H1 (cell line): Measurements from ENCODE around the gene GLB1L2. TPM values are rescaled to one million over a fixed set of nuclear protein-coding genes. Genes with fewer than 3 reads are reported as not detected.
A peak's percentile ranks its signal among the peaks of the same experiment; 100 is the strongest.

Source experiments
- CTCF ChIA-PET: fragments of 300-600 bp; sonication (Branson Sonifier 250); formaldehyde crosslinking; loops from one replicate; lab custom pipeline; 2021; ENCODE audit not compliant: partially characterized antibody; lab: Charles Lee
- POLR2A ChIA-PET: fragments of 300-600 bp; sonication (Branson Sonifier 250); formaldehyde crosslinking; loops from one replicate; lab custom pipeline; 2021; ENCODE audit warnings: inconsistent platforms; ENCODE audit not compliant: partially characterized antibody; lab: Charles Lee
- DNase-seq, 2 experiments: peaks; one replicate each; pipeline versions ENCODE4 v3.0.0 to v3.0.0-alpha.2; 2010 to 2022; ENCODE audit warnings: low spot score in 2 of 2, low read depth in 1 of 2, mixed read lengths in 1 of 2
- FAIRE-seq: peaks from 2 replicates; lab custom pipeline; 2011; peaks lifted over from hg19 to GRCh38; lab: Jason Lieb, UNC
- H2AFZ ChIP-seq: 2 replicates; pipeline ENCODE4 v1.8.1; 2012; ENCODE audit warnings: low read length, inconsistent platforms
- H2AK5ac ChIP-seq: 2 replicates; pipeline ENCODE4 v1.6.1; 2013; ENCODE audit warnings: low read depth, low read length
- H2BK120ac ChIP-seq: replicated peaks from 2 replicates; pipeline ENCODE3; 2013; ENCODE audit warnings: low read depth, low read length, inconsistent platforms
- H2BK12ac ChIP-seq: 2 replicates; pipeline ENCODE4 v1.6.1; 2013; ENCODE audit warnings: low read depth, low read length
- H2BK15ac ChIP-seq: 2 replicates; pipeline ENCODE4 v1.6.1; 2013; ENCODE audit warnings: low read length
- H2BK20ac ChIP-seq: 2 replicates; pipeline ENCODE4 v1.6.1; 2013; ENCODE audit warnings: low read length
- H2BK5ac ChIP-seq: 2 replicates; pipeline ENCODE4 v1.6.1; 2013; ENCODE audit warnings: low read depth, low read length
- H3K14ac ChIP-seq: 2 replicates; pipeline ENCODE4 v1.6.1; 2013; ENCODE audit warnings: inconsistent platforms; ENCODE audit not compliant: insufficient read length
- H3K18ac ChIP-seq: 2 replicates; pipeline ENCODE4 v1.6.1; 2013; ENCODE audit warnings: low read length; ENCODE audit errors: extremely low read depth
- H3K23ac ChIP-seq: 2 replicates; pipeline ENCODE4 v1.6.1; 2013; ENCODE audit warnings: inconsistent platforms; ENCODE audit not compliant: insufficient read length
- H3K23me2 ChIP-seq: 2 replicates; pipeline ENCODE4 v1.6.1; 2013; ENCODE audit warnings: low read depth, low read length
- H3K27ac ChIP-seq: 2 replicates; pipeline ENCODE4 v1.6.1; 2011; ENCODE audit warnings: low read depth, low read length, inconsistent platforms
- H3K27me3 ChIP-seq, 4 experiments: replicated peaks in 1 of 4; 1 replicate in 1 of 4; 2 replicates in 3 of 4; pipeline versions ENCODE4 v1.6.1 to v1.8.1; 2011 to 2013; ENCODE audit warnings: low read length in 3 of 4, mild to moderate bottlenecking in 3 of 4, inconsistent platforms in 2 of 4, mixed read lengths in 2 of 4, moderate library complexity in 1 of 4; ENCODE audit not compliant: control insufficient read depth in 3 of 4, insufficient read depth in 3 of 4; ENCODE audit errors: extremely low read depth in 1 of 4
- H3K36me3 ChIP-seq, 4 experiments: 2 replicates each; pipeline versions ENCODE4 v1.6.1 to v1.8.1; 2011 to 2013; ENCODE audit warnings: mild to moderate bottlenecking in 4 of 4, low read length in 3 of 4, moderate library complexity in 2 of 4, control low read depth in 1 of 4, inconsistent platforms in 1 of 4; ENCODE audit not compliant: insufficient read depth in 4 of 4, control insufficient read depth in 2 of 4
- H3K4ac ChIP-seq: replicated peaks from 2 replicates; pipeline ENCODE3; 2013; ENCODE audit warnings: low read length, low read depth, mixed read lengths, inconsistent platforms; ENCODE audit not compliant: insufficient read length
- H3K4me1 ChIP-seq, 4 experiments: replicated peaks in 1 of 4; 1 replicate in 1 of 4; 2 replicates in 3 of 4; pipeline versions ENCODE4 v1.6.1 to v1.8.1; 2011 to 2013; ENCODE audit warnings: low read length in 3 of 4, inconsistent platforms in 2 of 4, mixed read lengths in 1 of 4; ENCODE audit not compliant: insufficient read depth in 4 of 4, control insufficient read depth in 3 of 4
- H3K4me2 ChIP-seq, 2 experiments: 2 replicates each; pipeline versions ENCODE4 v1.6.1 to v1.8.1; 2011 to 2013; ENCODE audit warnings: low read depth in 2 of 2, low read length in 2 of 2, control low read depth in 1 of 2, inconsistent platforms in 1 of 2, mild to moderate bottlenecking in 1 of 2; ENCODE audit not compliant: insufficient read depth in 1 of 2
- H3K4me3 ChIP-seq, 4 experiments: fragments of 200-600, 300-600 bp in 1 of 4; sonication (generic), shearing (Covaris generic), sonication (Bioruptor Twin) in 1 of 4; 2 replicates each; pipeline versions ENCODE4 v1.5.1 to v1.8.1; 2011 to 2016; ENCODE audit warnings: low read length in 4 of 4, low read depth in 3 of 4, control low read depth in 2 of 4, inconsistent platforms in 2 of 4, mild to moderate bottlenecking in 2 of 4, mixed read lengths in 1 of 4, moderate library complexity in 1 of 4; ENCODE audit not compliant: insufficient read depth in 2 of 4; ENCODE audit errors: extremely low read depth in 1 of 4
- H3K56ac ChIP-seq: replicated peaks from 2 replicates; pipeline ENCODE3; 2013; ENCODE audit warnings: low read depth, mild to moderate bottlenecking, mixed read lengths, low read length, inconsistent platforms; ENCODE audit not compliant: insufficient read length
- H3K79me1 ChIP-seq: 2 replicates; pipeline ENCODE4 v1.6.1; 2013; ENCODE audit warnings: low read depth, low read length, control low read depth
- H3K79me2 ChIP-seq, 2 experiments: 2 replicates each; pipeline versions ENCODE4 v1.6.1 to v1.8.1; 2012 to 2013; ENCODE audit warnings: low read length in 2 of 2, mild to moderate bottlenecking in 2 of 2, inconsistent platforms in 1 of 2; ENCODE audit not compliant: insufficient read depth in 2 of 2, control insufficient read depth in 1 of 2
- H3K9ac ChIP-seq, 4 experiments: replicated peaks in 1 of 4; 1 replicate in 1 of 4; 2 replicates in 3 of 4; pipeline versions ENCODE4 v1.6.1 to v1.8.1; 2011 to 2013; ENCODE audit warnings: low read depth in 3 of 4, low read length in 3 of 4, control low read depth in 2 of 4, mild to moderate bottlenecking in 2 of 4, moderate library complexity in 2 of 4, inconsistent platforms in 1 of 4; ENCODE audit errors: extremely low read depth in 1 of 4
- H3K9me3 ChIP-seq, 2 experiments: 2 replicates each; pipeline versions ENCODE4 v1.6.1 to v1.8.1; 2012 to 2013; ENCODE audit warnings: mild to moderate bottlenecking in 2 of 2, moderate library complexity in 2 of 2, control low read depth in 1 of 2, inconsistent platforms in 1 of 2, low read depth in 1 of 2, low read length in 1 of 2, mixed read lengths in 1 of 2; ENCODE audit not compliant: insufficient read depth in 2 of 2
- H4K20me1 ChIP-seq, 2 experiments: replicated peaks in 1 of 2; 2 replicates each; pipeline versions ENCODE3 to v1.8.1; 2011 to 2013; ENCODE audit warnings: inconsistent platforms in 2 of 2, low read length in 2 of 2, mild to moderate bottlenecking in 1 of 2; ENCODE audit not compliant: insufficient read depth in 2 of 2, control insufficient read depth in 1 of 2
- H4K5ac ChIP-seq: 2 replicates; pipeline ENCODE4 v1.6.1; 2013; ENCODE audit warnings: low read length, low read depth, mixed read lengths, inconsistent platforms; ENCODE audit not compliant: insufficient read length
- H4K8ac ChIP-seq: 2 replicates; pipeline ENCODE4 v1.8.0; 2013; ENCODE audit warnings: mild to moderate bottlenecking, moderate library complexity, low read length, inconsistent platforms; ENCODE audit not compliant: insufficient read depth; ENCODE audit errors: extremely low read depth
- H4K91ac ChIP-seq: replicated peaks from 2 replicates; pipeline ENCODE3; 2013; ENCODE audit warnings: low read length, mixed read lengths, inconsistent platforms; ENCODE audit not compliant: insufficient read length
- POLR2A ChIP-seq, 2 experiments: IDR thresholded peaks; 1 replicate in 1 of 2; 2 replicates in 1 of 2; pipeline ENCODE4 v1.6.1; 2011; ENCODE audit warnings: low read depth in 2 of 2, low read length in 2 of 2, mild to moderate bottlenecking in 2 of 2; ENCODE audit errors: control extremely low read depth in 1 of 2
- TAF7 ChIP-seq: optimal IDR thresholded peaks from 2 replicates; pipeline ENCODE3; 2011; ENCODE audit warnings: low read depth, mild to moderate bottlenecking, inconsistent platforms, low read length, moderate library complexity, borderline replicate concordance
- WGBS, 2 experiments: shearing (Covaris generic) in 1 of 2; methylation state at CpG; one replicate each; pipeline versions ENCODE4 v1.1.6 to v1.1.7; 2013 to 2015; ENCODE audit warnings: low lambda C conversion rate in 2 of 2, mixed read lengths in 2 of 2, inconsistent platforms in 1 of 2, low coverage in 1 of 2, missing lambda C conversion rate in 1 of 2; ENCODE audit not compliant: insufficient replicate concordance in 2 of 2, insufficient coverage in 1 of 2, insufficient read length in 1 of 2; ENCODE audit errors: extremely low coverage in 1 of 2, missing lambda C conversion rate in 1 of 2; 5-methylcytosine and 5-hydroxymethylcytosine counted together
- polyA plus RNA-seq, 7 experiments: library from polyadenylated mRNA; depleted of rRNA in 3 of 7; stranded (reverse) in 5 of 7; unstranded in 2 of 7; fragments of >200 nt in 5 of 7; fragments of 200-250 nt in 2 of 7; gene quantifications; 1 replicate in 5 of 7; 2 replicates in 1 of 7; 4 replicates in 1 of 7; pipeline versions ENCODE4 v1.2.1 to v1.2.3, GENCODE V29; 2011 to 2013; ENCODE audit warnings: missing spikeins in 2 of 7, mixed read lengths in 2 of 7
- total RNA-seq: library from RNA; stranded (reverse); fragmentation: NEBNext Ultra II Directional; extraction: Animal tissue kit (Norgen Biotek cat#: 25700); gene quantifications from 2 replicates; pipeline ENCODE4 v1.2.1, GENCODE V29; 2021

GLB1L2 gene
- total and polyA plus RNA-seq, 2 of the 8 experiments (the other 6 are each of a cell fraction or from before 2014, with no cell fraction given) = 4.4 to 7.9 TPM

DNA sequence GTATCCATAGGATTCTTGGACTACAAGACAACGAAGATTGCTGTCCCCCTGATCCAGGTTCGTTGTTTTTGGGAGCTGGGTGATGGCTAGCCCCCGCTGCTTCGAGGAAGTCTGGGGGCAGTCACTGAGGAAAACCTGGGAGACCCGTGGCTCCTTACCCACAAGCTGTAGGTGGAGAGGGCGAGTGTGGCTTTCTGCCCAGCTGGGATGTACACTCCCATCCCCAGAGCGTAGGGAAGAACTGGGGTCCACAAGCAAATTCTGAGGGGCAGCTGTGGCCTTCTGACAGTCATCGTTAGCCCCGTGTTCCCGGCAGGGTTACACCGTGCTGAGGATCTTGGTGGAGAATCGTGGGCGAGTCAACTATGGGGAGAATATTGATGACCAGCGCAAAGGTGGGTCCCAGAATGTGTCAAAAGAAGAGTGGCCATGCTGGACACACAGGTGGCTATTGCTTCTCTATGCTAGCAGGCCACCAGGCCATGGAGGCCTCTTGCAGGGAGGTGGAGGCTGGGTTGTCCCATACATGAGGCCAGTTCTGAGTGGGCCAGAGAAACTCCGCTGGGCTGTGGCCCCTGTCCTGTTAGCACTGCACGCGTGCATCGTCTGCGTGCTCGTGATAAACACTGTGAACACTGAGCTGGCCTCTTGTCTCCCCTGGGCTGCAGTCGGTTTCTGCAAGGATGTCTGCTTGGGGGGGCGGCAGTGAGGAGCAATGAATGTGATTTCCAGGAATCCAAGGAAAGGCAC is 39.8 kb downstream of the GLB1L2 start:
- no peak overlapping the region for H3K4me3 ChIP-seq
- no peak overlapping the region for H3K9ac ChIP-seq
- H3K4me2 ChIP-seq = no peak overlapping the region
- H4K8ac ChIP-seq = no peak overlapping the region
- no peak overlapping the region for H3K18ac ChIP-seq
- H4K91ac ChIP-seq = no peak overlapping the region
- no peak overlapping the region for H2BK12ac ChIP-seq
- no peak overlapping the region for H3K23ac ChIP-seq
- CTCF ChIA-PET = interaction anchor here (1.5 to 1.8 kb wide), 2 partner anchors 12 to 21 kb away, joined by 4 to 6 read pairs; no protein-coding TSS in a partner anchor
- H3K36me3 ChIP-seq = no peaks in the 10 kb centered on the region
- peaks cover 0 to 3% of the 10 kb centered on the region in 2 experiments for H4K20me1 ChIP-seq
- no peak overlapping the region for H3K27ac ChIP-seq
- TF ChIP-seq POLR2A (IDR thresholded peaks at IDR 0.05; ENCODE audit: control extremely low read depth in 1 of 2, low read depth in 2 of 2, low read length in 2 of 2) (0 out of 3 replicates have a peak, but pooled peaks of 1 of the 2 experiments have one; percentile 29), TAF7 (no peak)
- TF ChIP-seq, all 59 proteins: peak for 1
- Histone ChIP-seq H2BK5ac (no peak overlapping the region), H3K56ac (no peak overlapping the region), H3K4ac (no peak overlapping the region), H3K4me1 (peaks cover 2 to 14% (median 2%) of the 10 kb centered on the region in 4 experiments; a peak in 3 of 7 replicates), H3K27me3 (no peaks in the 10 kb centered on the region), H3K79me2 (no peaks in the 10 kb centered on the region), H2AK5ac (no peak overlapping the region), H2BK120ac (no peak overlapping the region), H2BK20ac (no peak overlapping the region), H2BK15ac (no peak overlapping the region), H3K9me3 (no peaks in the 10 kb centered on the region), H3K23me2 (no peaks in the 10 kb centered on the region), H3K79me1 (no peaks in the 10 kb centered on the region), H4K5ac (no peak overlapping the region), H2AFZ (no peak overlapping the region), H3K14ac (no peak overlapping the region)
- FAIRE-seq (no peak), DNase-seq (no peak)
- POLR2A ChIA-PET = no interaction called here
- WGBS, 2 experiments = 94% methylated on average over 22 of the region's 22 CpGs; no CpG with 5 or more reads in 1 of the 2 experiments
